HCT116 (cell line): ENCODE results near the gene PKD2. TPM values are rescaled to one million over a fixed set of nuclear protein-coding genes. Genes with fewer than 3 reads are reported as not detected.

Source experiments
- ATAC-seq: fragments of 200-7000 bp; cut with Tn5 transposase; 2 replicates; pipeline ENCODE4 v1.9.1; 2020; ENCODE audit warnings: mild to moderate bottlenecking, moderate library complexity
- BruUV-seq: library from RNA; stranded (reverse); fragments of 400-500 nt; replicated peaks from 2 replicates; lab custom pipeline; 2021; lab: Mats Ljungman, UMichigan
- CTCF ChIA-PET: fragments of 300-600 bp; sonication (Branson Sonifier 250); formaldehyde crosslinking; loops from one replicate; lab custom pipeline; 2021; ENCODE audit warnings: antibody characterized with exemption; lab: Charles Lee
- POLR2A ChIA-PET: fragments of 300-600, 350-600 bp; sonication (Branson Sonifier 250); formaldehyde crosslinking; loops from one replicate; lab custom pipeline; 2021; ENCODE audit warnings: antibody characterized with exemption; lab: Charles Lee
- RAD21 ChIA-PET, 2 experiments: fragments of 300-600 bp; sonication (Branson Sonifier 250); formaldehyde crosslinking; loops; one replicate each; lab custom pipeline; 2023; ENCODE audit warnings: low total read pairs in 2 of 2; ENCODE audit not compliant: uncharacterized antibody in 2 of 2, unreplicated experiment in 2 of 2, low non-redundant PET in 1 of 2; lab: Charles Lee
- DNase-seq: peaks from one replicate; pipeline ENCODE4 v3.0.0-alpha.2; 2010; ENCODE audit warnings: low read depth, low spot score
- H2AFZ ChIP-seq: fragments of 200-600 bp; shearing (Covaris generic), sonication (generic); 2 replicates; pipeline ENCODE4 v1.6.1; 2017; ENCODE audit warnings: low read depth, mixed run types, mixed read lengths, antibody characterized with exemption, low read length; ENCODE audit not compliant: poor library complexity, severe bottlenecking
- H3K27ac ChIP-seq: 2 replicates; pipeline ENCODE4 v1.5.1; 2012; ENCODE audit warnings: low read depth, low read length
- H3K27me3 ChIP-seq: fragments of 200-600 bp; sonication (generic); 2 replicates; pipeline ENCODE4 v1.6.1; 2016; ENCODE audit warnings: mixed run types, low read length, mixed read lengths; ENCODE audit not compliant: insufficient read depth
- H3K36me3 ChIP-seq, 2 experiments: fragments of 200-500 bp in 1 of 2; fragments of 200-600 bp in 1 of 2; sonication (Bioruptor generic) in 1 of 2; sonication (generic) in 1 of 2; 2 replicates each; pipeline versions ENCODE4 v1.5.1 to v1.6.1; 2014 to 2016; ENCODE audit warnings: low read length in 2 of 2, inconsistent platforms in 1 of 2, mixed read lengths in 1 of 2, mixed run types in 1 of 2; ENCODE audit not compliant: insufficient read depth in 2 of 2, control insufficient read depth in 1 of 2
- H3K4me1 ChIP-seq, 2 experiments: fragments of 200-600 bp in 1 of 2; sonication (generic) in 1 of 2; 2 replicates each; pipeline versions ENCODE4 v1.5.1 to v1.6.1; 2012 to 2017; ENCODE audit warnings: low read length in 2 of 2, inconsistent platforms in 1 of 2, mild to moderate bottlenecking in 1 of 2, mixed read lengths in 1 of 2, mixed run types in 1 of 2, moderate library complexity in 1 of 2; ENCODE audit not compliant: insufficient read depth in 2 of 2, control insufficient read depth in 1 of 2
- H3K4me2 ChIP-seq: fragments of 200-600 bp; sonication (generic); 2 replicates; pipeline ENCODE4 v1.6.1; 2017; ENCODE audit warnings: mixed run types, low read length, mixed read lengths
- H3K4me3 ChIP-seq, 2 experiments: fragments of 200-600 bp in 1 of 2; sonication (generic) in 1 of 2; replicated peaks in 1 of 2; 2 replicates each; pipeline ENCODE4 v1.5.1; 2011 to 2016; ENCODE audit warnings: low read length in 2 of 2, control low read depth in 1 of 2, low read depth in 1 of 2, mild to moderate bottlenecking in 1 of 2, mixed read lengths in 1 of 2, mixed run types in 1 of 2
- H3K79me2 ChIP-seq: fragments of 200-600 bp; sonication (generic); 2 replicates; pipeline ENCODE4 v1.6.1; 2017; ENCODE audit warnings: mild to moderate bottlenecking, mixed run types, low read length, moderate library complexity, mixed read lengths; ENCODE audit not compliant: insufficient read depth
- H3K9ac ChIP-seq: fragments of 200-600 bp; sonication (generic); 2 replicates; pipeline ENCODE4 v1.6.1; 2016; ENCODE audit warnings: low read length, mixed read lengths
- H3K9me2 ChIP-seq: fragments of 200-600 bp; sonication (generic), shearing (Covaris generic); 2 replicates; pipeline ENCODE4 v1.6.1; 2017; ENCODE audit warnings: mixed run types, mild to moderate bottlenecking, moderate library complexity; ENCODE audit not compliant: insufficient read depth
- H3K9me3 ChIP-seq, 2 experiments: fragments of 200-500 bp in 1 of 2; fragments of 200-600 bp in 1 of 2; sonication (Bioruptor generic) in 1 of 2; sonication (generic) in 1 of 2; 2 replicates each; pipeline ENCODE4 v1.6.1; 2014 to 2017; ENCODE audit warnings: low read length in 2 of 2, mixed read lengths in 2 of 2, inconsistent platforms in 1 of 2, low read depth in 1 of 2, mild to moderate bottlenecking in 1 of 2, mixed run types in 1 of 2, moderate library complexity in 1 of 2; ENCODE audit not compliant: control insufficient read depth in 1 of 2, insufficient read depth in 1 of 2
- H4K20me1 ChIP-seq: fragments of 200-600 bp; sonication (generic), shearing (Covaris generic); 2 replicates; pipeline ENCODE4 v1.6.1; 2017; ENCODE audit warnings: mixed run types, mild to moderate bottlenecking, moderate library complexity; ENCODE audit not compliant: insufficient read depth
- CBX3 ChIP-seq: IDR thresholded peaks from 2 replicates; pipeline ENCODE4 v1.6.1; 2012; ENCODE audit warnings: low read depth
- EZH2 ChIP-seq: fragments of 200-600 bp; sonication (generic); IDR thresholded peaks from 2 replicates; pipeline ENCODE4 v1.6.1; 2017; ENCODE audit warnings: antibody characterized with exemption, mixed run types
- POLR2A ChIP-seq: IDR thresholded peaks from 2 replicates; pipeline ENCODE4 v1.7.0; 2011; ENCODE audit warnings: borderline replicate concordance; ENCODE audit not compliant: insufficient read depth, insufficient read length; ENCODE audit errors: extremely low read depth
- SRF ChIP-seq: IDR thresholded peaks from 2 replicates; pipeline ENCODE4 v1.6.1; 2012; ENCODE audit warnings: low read depth
- YY1 ChIP-seq: IDR thresholded peaks from 2 replicates; pipeline ENCODE4 v1.6.1; 2011; ENCODE audit warnings: low read length, low read depth, moderate library complexity, mild to moderate bottlenecking; ENCODE audit not compliant: insufficient replicate concordance; ENCODE audit errors: extremely low read depth
- ZFX ChIP-seq: fragments of 450-650 bp; IDR thresholded peaks from 2 replicates; pipeline ENCODE4 v1.6.1; 2017
- intact Hi-C: fragments of 100-400 bp; cut with micrococcal nuclease; formaldehyde crosslinking; loops from 2 replicates; pipeline ENCODE4 v1.10.0; 2022
- total RNA-seq: library from RNA; stranded (reverse); gene quantifications from one replicate; pipeline ENCODE4 v1.2.1, GENCODE V29; 2021; ENCODE audit not compliant: unreplicated experiment
- TF ChIP-seq, protein P1 (sequence below): IDR thresholded peaks from 2 replicates; pipeline ENCODE4 v1.6.1; 2011; ENCODE audit warnings: mild to moderate bottlenecking, low read length, moderate library complexity; ENCODE audit not compliant: insufficient replicate concordance; ENCODE audit errors: extremely low read depth

The PKD2 gene
- total RNA-seq, 1 experiment from 2014 or later: 10.1 TPM

GRCh38 chr4:88043586-88044340, 36.3 kb downstream of the PKD2 start:
- TF ChIP-seq, protein P1, sequence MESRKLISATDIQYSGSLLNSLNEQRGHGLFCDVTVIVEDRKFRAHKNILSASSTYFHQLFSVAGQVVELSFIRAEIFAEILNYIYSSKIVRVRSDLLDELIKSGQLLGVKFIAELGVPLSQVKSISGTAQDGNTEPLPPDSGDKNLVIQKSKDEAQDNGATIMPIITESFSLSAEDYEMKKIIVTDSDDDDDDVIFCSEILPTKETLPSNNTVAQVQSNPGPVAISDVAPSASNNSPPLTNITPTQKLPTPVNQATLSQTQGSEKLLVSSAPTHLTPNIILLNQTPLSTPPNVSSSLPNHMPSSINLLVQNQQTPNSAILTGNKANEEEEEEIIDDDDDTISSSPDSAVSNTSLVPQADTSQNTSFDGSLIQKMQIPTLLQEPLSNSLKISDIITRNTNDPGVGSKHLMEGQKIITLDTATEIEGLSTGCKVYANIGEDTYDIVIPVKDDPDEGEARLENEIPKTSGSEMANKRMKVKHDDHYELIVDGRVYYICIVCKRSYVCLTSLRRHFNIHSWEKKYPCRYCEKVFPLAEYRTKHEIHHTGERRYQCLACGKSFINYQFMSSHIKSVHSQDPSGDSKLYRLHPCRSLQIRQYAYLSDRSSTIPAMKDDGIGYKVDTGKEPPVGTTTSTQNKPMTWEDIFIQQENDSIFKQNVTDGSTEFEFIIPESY: no peak
- TF ChIP-seq EZH2 (no peak), ZFX (no peak), SRF (no peak)
- DNase-seq: no peak
- Histone ChIP-seq H3K9ac (no peak overlapping the region), H3K27ac (no peak overlapping the region), H3K36me3 (peaks cover 12 to 27% of the 10 kb centered on the region in 2 experiments; a peak in 3 of 4 replicates), H3K79me2 (no peaks in the 10 kb centered on the region), H3K4me2 (no peak overlapping the region), H3K27me3 (no peaks in the 10 kb centered on the region), H3K4me1 (no peaks in the 10 kb centered on the region), H3K4me3 (no peak overlapping the region), H3K9me3 (no peaks in the 10 kb centered on the region), H4K20me1 (no peaks in the 10 kb centered on the region), H2AFZ (no peak overlapping the region), H3K9me2 (no peaks in the 10 kb centered on the region)
- BruUV-seq: no TSS peak
- intact Hi-C loops: no loop called here
- ChIA-PET POLR2A (no interaction called here), RAD21 (no interaction called here), CTCF (no interaction called here)
- ATAC-seq: no peak

DNA sequence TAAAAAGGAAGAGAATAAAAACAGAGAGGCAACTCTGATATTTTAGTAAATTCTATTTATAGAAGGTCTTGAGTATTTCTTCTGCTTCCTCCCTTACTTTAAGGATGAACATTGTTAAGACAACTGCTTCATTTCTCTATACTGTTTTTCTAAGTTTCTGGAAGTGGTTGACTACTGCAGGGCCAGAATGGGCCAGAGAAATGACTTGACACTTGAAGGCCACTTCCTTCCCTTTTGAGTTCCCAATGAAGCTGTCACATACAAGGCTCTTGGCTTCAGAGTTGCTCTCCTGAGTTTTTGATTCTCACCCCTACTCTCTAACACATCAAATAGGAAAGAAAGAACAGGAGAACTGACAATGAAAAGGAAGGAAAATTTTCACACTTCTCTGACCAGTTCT, 37.6 kb downstream of the PKD2 start:
- no peaks in the 10 kb centered on the region for H3K4me1 ChIP-seq
- ATAC-seq (no peak), DNase-seq (no peak)
- peaks cover 7 to 21% of the 10 kb centered on the region in 2 experiments; a peak in 3 of 4 replicates for H3K36me3 ChIP-seq
- H3K9me3 ChIP-seq: no peaks in the 10 kb centered on the region
- RAD21 ChIA-PET: no interaction called here
- POLR2A ChIA-PET: no interaction called here
- no peak overlapping the region for H3K27ac ChIP-seq
- no peak for TF ChIP-seq YY1
- no peak for TF ChIP-seq POLR2A
- no peak for TF ChIP-seq CBX3
- no peaks in the 10 kb centered on the region for H3K79me2 ChIP-seq
- no peaks in the 10 kb centered on the region for H4K20me1 ChIP-seq
- intact Hi-C loops: no loop called here
- no peak overlapping the region for H2AFZ ChIP-seq
- no peaks in the 10 kb centered on the region for H3K9me2 ChIP-seq
- no peak overlapping the region for H3K4me3 ChIP-seq
- no peak overlapping the region for H3K9ac ChIP-seq
- H3K4me2 ChIP-seq: no peak overlapping the region
- H3K27me3 ChIP-seq: no peaks in the 10 kb centered on the region
- BruUV-seq: no TSS peak
- CTCF ChIA-PET: no interaction called here
